ENCODE data around the gene MS4A13.

GRCh38 chr11:60528465-60528864, 13.3 kb downstream of the MS4A13 start:
- TF ChIP-seq CTCF (IDR thresholded peaks at IDR 0.05) (no peak), EP300 (IDR thresholded peaks at IDR 0.05) (no peak), POLR2A (IDR thresholded peaks at IDR 0.05) (no peak)
